ENCODE measurements around the gene COL2A1. TPM values are rescaled to one million over a fixed set of nuclear protein-coding genes. Genes with fewer than 3 reads are reported as not detected.
A peak's percentile ranks its signal among the peaks of the same experiment; 100 is the strongest.

Gene COL2A1
- total RNA-seq, 1 experiment from 2014 or later = 201 TPM

DNA sequence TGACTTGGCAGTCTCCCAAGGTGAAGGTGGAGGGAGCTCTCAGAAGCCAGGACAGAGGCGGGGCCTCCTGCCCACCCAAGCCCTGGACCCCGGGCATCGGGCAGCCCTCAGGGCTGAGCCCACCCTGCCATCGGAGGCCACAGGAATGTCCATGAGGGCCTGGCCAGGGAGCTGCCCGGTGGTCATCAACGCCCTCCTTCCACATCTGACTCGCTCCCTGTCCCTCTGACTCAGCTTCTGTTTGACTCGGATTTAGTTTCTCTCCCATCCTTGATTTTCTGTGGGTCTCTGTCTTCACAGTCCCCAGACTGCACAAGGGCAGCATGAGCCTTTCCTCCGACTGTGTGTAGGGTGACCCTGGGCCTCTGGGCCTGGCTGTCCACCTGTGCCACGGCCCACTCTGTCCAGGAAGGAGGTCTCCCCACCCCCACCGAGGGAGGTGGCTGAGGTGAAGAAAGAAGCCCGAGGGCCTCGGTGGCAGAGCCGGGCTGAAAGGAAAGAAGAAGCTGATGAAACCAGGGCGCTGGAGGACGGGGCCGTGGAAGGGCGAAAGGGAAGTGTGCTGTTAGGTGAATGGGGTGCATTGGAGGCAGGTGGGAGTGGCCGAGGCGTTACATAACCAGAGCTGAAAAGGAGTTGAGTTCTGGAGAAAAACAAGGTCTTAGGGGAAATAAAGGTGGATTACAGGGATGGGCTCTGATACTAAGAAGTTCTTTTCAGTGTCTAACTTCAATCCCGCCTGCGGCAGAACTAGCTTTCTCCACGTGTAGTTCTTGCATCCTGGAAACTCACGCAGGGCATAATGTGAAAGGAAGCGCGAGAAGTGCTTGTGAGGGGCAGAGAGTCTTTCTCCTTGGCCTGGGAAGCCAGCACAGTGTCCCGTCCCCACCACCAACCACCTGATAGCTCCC is 57.6 kb downstream of the COL2A1 start:
- peak overlapping the region; percentile 19 for H3K27ac Mint-ChIP-seq (ENCODE audit: unreplicated experiment)
- no peak overlapping the region for H3K4me3 ChIP-seq (ENCODE audit: low read depth, low read length)
- ChIA-PET POLR2A (interaction anchor here (0.6 to 1.6 kb wide), 2 partner anchors 41 to 210 kb away, joined by 3 to 7 read pairs; partner anchors contain the start of gene VDR), CTCF (interaction anchor here (0.6 to 1.7 kb wide), 4 partner anchors 42 to 109 kb away, joined by 3 to 14 read pairs (median 5); partner anchors contain the start of gene VDR)
- peaks cover 18% of the 10 kb centered on the region; the same call in 1 of the 2 replicates for H3K4me1 ChIP-seq
- H3K9me3 ChIP-seq = no peaks in the 10 kb centered on the region
- no peaks in the 10 kb centered on the region for H3K27me3 ChIP-seq (replicated peaks; ENCODE audit: control insufficient read depth, insufficient read depth, low read length)
- intact Hi-C loops (cut with micrococcal nuclease; ENCODE audit: unreplicated experiment) = no loop called here
- no peak overlapping the region for H3K4me3 Mint-ChIP-seq (ENCODE audit: unreplicated experiment)
- no peaks in the 10 kb centered on the region for H3K36me3 ChIP-seq (ENCODE audit: control insufficient read depth, insufficient read depth, low read length)
- TF ChIP-seq, protein P1, sequence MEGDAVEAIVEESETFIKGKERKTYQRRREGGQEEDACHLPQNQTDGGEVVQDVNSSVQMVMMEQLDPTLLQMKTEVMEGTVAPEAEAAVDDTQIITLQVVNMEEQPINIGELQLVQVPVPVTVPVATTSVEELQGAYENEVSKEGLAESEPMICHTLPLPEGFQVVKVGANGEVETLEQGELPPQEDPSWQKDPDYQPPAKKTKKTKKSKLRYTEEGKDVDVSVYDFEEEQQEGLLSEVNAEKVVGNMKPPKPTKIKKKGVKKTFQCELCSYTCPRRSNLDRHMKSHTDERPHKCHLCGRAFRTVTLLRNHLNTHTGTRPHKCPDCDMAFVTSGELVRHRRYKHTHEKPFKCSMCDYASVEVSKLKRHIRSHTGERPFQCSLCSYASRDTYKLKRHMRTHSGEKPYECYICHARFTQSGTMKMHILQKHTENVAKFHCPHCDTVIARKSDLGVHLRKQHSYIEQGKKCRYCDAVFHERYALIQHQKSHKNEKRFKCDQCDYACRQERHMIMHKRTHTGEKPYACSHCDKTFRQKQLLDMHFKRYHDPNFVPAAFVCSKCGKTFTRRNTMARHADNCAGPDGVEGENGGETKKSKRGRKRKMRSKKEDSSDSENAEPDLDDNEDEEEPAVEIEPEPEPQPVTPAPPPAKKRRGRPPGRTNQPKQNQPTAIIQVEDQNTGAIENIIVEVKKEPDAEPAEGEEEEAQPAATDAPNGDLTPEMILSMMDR (IDR thresholded peaks at IDR 0.05; ENCODE audit: insufficient read depth in 1 of 2, low read depth in 1 of 2, low read length in 1 of 2, severe bottlenecking in 1 of 2, unreplicated experiment in 1 of 2) = no peak
- no peak for DNase-seq
- peaks cover 4% of the 10 kb centered on the region for H3K36me3 Mint-ChIP-seq (ENCODE audit: insufficient read depth, unreplicated experiment)
- no peaks in the 10 kb centered on the region for H3K9me3 Mint-ChIP-seq (ENCODE audit: unreplicated experiment)
- BruUV-seq (replicated peaks) = no TSS peak
- peaks cover 32% of the 10 kb centered on the region for H3K4me1 Mint-ChIP-seq (ENCODE audit: low read depth, unreplicated experiment)
- H3K27me3 Mint-ChIP-seq (ENCODE audit: insufficient read depth, unreplicated experiment) = no peaks in the 10 kb centered on the region

DNA sequence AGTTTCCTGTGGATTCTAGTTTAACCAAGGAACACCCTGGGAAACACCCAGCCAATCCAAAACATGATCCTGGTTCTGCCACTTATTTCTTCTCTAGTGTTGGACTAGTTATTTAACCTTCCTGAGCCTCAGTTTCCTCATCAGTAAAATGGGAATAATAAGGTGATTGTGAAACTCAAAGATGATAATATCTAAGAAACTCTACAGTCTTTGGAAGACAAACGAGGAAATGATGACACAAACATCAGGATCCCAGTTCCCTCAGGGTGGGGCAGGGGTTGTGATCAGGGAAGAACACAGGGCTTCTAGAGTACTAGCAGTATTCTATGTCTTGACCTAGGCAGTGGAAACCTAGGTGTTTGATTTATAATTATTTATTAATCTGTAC is 58.9 kb downstream of the COL2A1 start:
- intact Hi-C loops (cut with micrococcal nuclease; ENCODE audit: unreplicated experiment) = no loop called here
- Mint-ChIP-seq H3K4me1 (ENCODE audit: low read depth, unreplicated experiment) (peaks cover 28% of the 10 kb centered on the region), H3K27me3 (ENCODE audit: insufficient read depth, unreplicated experiment) (no peaks in the 10 kb centered on the region), H3K9me3 (ENCODE audit: unreplicated experiment) (no peaks in the 10 kb centered on the region), H3K27ac (ENCODE audit: unreplicated experiment) (no peak overlapping the region), H3K36me3 (ENCODE audit: insufficient read depth, unreplicated experiment) (peaks cover 4% of the 10 kb centered on the region), H3K4me3 (ENCODE audit: unreplicated experiment) (no peak overlapping the region)
- TF ChIP-seq, protein P1 (IDR thresholded peaks at IDR 0.05; ENCODE audit: insufficient read depth in 1 of 2, low read depth in 1 of 2, low read length in 1 of 2, severe bottlenecking in 1 of 2, unreplicated experiment in 1 of 2) = no peak
- CTCF ChIA-PET = interaction anchor here (0.6 kb wide), 1 partner anchor 58 kb away, joined by 3 read pairs; no protein-coding TSS in a partner anchor
- H3K36me3 ChIP-seq (ENCODE audit: control insufficient read depth, insufficient read depth, low read length) = no peaks in the 10 kb centered on the region
- H3K4me3 ChIP-seq (ENCODE audit: low read depth, low read length) = no peak overlapping the region
- BruUV-seq (replicated peaks) = no TSS peak
- no peaks in the 10 kb centered on the region for H3K27me3 ChIP-seq (replicated peaks; ENCODE audit: control insufficient read depth, insufficient read depth, low read length)
- H3K4me1 ChIP-seq = peaks cover 10% of the 10 kb centered on the region; the same call in 1 of the 2 replicates
- H3K9me3 ChIP-seq = no peaks in the 10 kb centered on the region
- POLR2A ChIA-PET = no interaction called here
- DNase-seq = no peak

DNA sequence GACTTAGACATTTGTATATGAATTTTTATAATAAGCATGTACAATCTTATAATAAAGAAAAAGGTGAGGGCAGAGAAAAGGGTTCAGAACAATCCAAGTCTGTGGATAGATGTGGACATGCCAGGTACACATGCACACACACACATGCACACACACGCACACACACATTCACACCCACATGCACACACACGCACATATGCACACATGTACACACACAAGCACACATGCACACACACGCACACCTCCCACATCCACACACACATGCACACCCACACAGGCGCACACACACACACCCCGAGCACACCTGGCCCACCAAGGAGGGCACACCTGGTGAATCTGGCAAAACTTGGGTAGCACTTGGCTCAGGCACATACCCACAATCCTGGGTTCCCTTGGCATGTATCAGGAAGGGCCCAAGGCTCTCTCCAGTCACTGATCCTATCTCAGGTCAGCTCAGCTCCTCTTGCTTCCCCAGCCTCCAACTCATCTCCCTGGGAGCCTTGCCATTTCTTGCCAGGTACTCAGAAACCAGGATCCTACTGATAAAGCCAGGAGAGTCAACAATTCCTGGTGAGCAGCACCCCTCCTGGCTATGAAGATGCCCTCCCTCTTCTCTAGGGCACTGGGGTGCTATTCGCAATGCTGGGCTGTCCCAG is 59.5 kb downstream of the COL2A1 start:
- TF ChIP-seq, protein P1 (IDR thresholded peaks at IDR 0.05; ENCODE audit: insufficient read depth in 1 of 2, low read depth in 1 of 2, low read length in 1 of 2, severe bottlenecking in 1 of 2, unreplicated experiment in 1 of 2) = no peak
- no peak for DNase-seq
- Histone ChIP-seq H3K9me3 (no peaks in the 10 kb centered on the region), H3K27me3 (replicated peaks; ENCODE audit: control insufficient read depth, insufficient read depth, low read length) (no peaks in the 10 kb centered on the region), H3K4me3 (ENCODE audit: low read depth, low read length) (no peak overlapping the region), H3K36me3 (ENCODE audit: control insufficient read depth, insufficient read depth, low read length) (no peaks in the 10 kb centered on the region), H3K4me1 (peaks cover 7% of the 10 kb centered on the region; the same call in 1 of the 2 replicates)
- H3K36me3 Mint-ChIP-seq (ENCODE audit: insufficient read depth, unreplicated experiment) = peaks cover 4% of the 10 kb centered on the region
- peaks cover 22% of the 10 kb centered on the region for H3K4me1 Mint-ChIP-seq (ENCODE audit: low read depth, unreplicated experiment)
- intact Hi-C loops (cut with micrococcal nuclease; ENCODE audit: unreplicated experiment) = no loop called here
- ChIA-PET POLR2A (no interaction called here), CTCF (interaction anchor here (0.6 kb wide), 1 partner anchor 58 kb away, joined by 3 read pairs; no protein-coding TSS in a partner anchor)
- no peak overlapping the region for H3K27ac Mint-ChIP-seq (ENCODE audit: unreplicated experiment)
- H3K9me3 Mint-ChIP-seq (ENCODE audit: unreplicated experiment) = no peaks in the 10 kb centered on the region
- BruUV-seq (replicated peaks) = no TSS peak
- H3K4me3 Mint-ChIP-seq (ENCODE audit: unreplicated experiment) = no peak overlapping the region
- no peaks in the 10 kb centered on the region for H3K27me3 Mint-ChIP-seq (ENCODE audit: insufficient read depth, unreplicated experiment)
